ENCODE measurements around the gene CHI3L2.

DNA sequence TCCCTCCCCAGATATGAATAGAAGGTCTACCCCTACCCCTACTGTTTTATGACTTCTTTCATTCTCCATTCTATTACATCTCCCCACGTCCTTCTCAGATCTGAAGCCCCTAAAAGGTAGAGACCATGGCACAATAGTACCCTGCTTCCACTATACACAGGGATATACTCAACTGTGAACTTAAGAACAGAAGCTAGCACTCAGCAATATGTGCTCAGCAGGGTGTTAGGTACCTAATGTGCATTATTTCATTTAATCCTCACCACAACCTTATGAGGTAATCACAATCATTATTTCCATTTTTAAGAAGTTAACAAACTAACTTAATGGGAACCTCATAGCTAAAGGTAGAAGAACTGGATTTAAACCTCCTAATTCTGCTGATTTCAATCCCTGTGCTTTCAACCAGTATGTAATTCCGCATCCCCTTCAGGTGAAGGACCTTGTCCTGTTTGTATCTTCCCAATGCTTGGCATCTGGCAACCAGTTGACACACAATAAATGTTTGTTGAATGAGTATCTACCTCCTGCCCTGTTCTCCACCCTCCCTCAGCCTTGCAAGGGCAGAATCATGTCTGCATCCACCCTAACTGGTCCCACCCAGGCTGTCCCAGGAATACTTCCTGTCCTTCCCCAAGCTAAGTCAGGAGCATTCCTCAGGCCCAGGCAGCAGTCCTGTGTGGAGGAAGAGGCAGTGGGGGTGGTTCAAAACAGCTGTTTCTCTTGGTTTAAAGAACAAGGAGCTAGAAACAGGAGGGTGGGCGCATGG, 33.6 kb upstream of the CHI3L2 start:
- TF ChIP-seq POLR2A (IDR thresholded peaks at IDR 0.05; ENCODE audit: low read length) (no peak), EP300 (IDR thresholded peaks at IDR 0.05) (no peak), CHD2 (IDR thresholded peaks at IDR 0.05; ENCODE audit: low read length, partially characterized antibody) (no peak), PHF8 (IDR thresholded peaks at IDR 0.05; ENCODE audit: borderline replicate concordance, low read depth) (no peak), RAD21 (conservative IDR thresholded peaks at IDR 0.05 in 1 of 2, IDR thresholded peaks at IDR 0.05 in 1 of 2) (no peak), EHMT2 (IDR thresholded peaks at IDR 0.05; ENCODE audit: low read depth) (no peak), BHLHE40 (IDR thresholded peaks at IDR 0.05; ENCODE audit: low read depth, low read length) (no peak), ZNF302 (CRISPR knock-in tag; IDR thresholded peaks at IDR 0.05) (no peak)
- TF ChIP-seq, protein P1, sequence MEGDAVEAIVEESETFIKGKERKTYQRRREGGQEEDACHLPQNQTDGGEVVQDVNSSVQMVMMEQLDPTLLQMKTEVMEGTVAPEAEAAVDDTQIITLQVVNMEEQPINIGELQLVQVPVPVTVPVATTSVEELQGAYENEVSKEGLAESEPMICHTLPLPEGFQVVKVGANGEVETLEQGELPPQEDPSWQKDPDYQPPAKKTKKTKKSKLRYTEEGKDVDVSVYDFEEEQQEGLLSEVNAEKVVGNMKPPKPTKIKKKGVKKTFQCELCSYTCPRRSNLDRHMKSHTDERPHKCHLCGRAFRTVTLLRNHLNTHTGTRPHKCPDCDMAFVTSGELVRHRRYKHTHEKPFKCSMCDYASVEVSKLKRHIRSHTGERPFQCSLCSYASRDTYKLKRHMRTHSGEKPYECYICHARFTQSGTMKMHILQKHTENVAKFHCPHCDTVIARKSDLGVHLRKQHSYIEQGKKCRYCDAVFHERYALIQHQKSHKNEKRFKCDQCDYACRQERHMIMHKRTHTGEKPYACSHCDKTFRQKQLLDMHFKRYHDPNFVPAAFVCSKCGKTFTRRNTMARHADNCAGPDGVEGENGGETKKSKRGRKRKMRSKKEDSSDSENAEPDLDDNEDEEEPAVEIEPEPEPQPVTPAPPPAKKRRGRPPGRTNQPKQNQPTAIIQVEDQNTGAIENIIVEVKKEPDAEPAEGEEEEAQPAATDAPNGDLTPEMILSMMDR (IDR thresholded peaks at IDR 0.05), result no peak
- TF ChIP-seq, protein P2, sequence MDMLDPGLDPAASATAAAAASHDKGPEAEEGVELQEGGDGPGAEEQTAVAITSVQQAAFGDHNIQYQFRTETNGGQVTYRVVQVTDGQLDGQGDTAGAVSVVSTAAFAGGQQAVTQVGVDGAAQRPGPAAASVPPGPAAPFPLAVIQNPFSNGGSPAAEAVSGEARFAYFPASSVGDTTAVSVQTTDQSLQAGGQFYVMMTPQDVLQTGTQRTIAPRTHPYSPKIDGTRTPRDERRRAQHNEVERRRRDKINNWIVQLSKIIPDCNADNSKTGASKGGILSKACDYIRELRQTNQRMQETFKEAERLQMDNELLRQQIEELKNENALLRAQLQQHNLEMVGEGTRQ (IDR thresholded peaks at IDR 0.05), result no peak
- TF ChIP-seq, protein P3, sequence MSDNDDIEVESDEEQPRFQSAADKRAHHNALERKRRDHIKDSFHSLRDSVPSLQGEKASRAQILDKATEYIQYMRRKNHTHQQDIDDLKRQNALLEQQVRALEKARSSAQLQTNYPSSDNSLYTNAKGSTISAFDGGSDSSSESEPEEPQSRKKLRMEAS (IDR thresholded peaks at IDR 0.05), result no peak

Measured in A549 (cell line).